ENCODE data around the gene SH3RF2.

The SH3RF2 gene

DNA sequence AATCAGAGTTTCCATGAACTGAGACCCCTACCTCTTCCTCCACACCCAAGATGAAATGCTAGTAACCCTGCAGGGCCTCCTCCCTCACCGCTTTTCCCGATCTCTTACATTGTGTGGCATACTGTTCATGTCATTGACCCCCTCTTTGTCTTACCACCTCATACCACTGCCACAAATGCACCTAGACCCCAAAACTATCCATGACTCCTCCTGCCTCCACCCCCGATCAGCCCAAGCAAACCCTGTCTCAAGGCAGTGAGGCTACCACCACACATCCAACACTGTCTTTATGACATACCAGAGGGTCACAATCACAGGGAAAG is 113.3 kb downstream of the SH3RF2 start:
- no peak for DNase-seq

DNA sequence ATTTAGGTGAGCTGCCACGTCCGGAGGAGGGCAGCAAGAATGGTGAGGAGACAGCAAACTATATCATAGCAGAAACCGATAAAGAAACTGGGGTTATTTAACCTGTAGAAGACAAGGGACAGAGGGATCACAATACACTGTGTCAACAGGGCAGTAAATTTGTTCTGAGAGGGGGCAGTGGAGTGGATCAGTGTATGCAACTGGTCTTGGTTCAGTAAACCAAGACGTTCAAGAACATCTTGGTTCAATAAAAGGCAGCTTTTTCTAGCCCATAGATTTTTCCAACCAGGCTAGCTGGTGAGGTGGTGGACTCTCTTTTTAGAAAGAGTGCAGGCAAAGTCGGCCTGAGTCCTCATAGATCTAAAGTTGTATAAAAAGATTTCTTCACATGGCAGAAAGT is 113.7 kb downstream of the SH3RF2 start:
- DNase-seq = no peak

DNA sequence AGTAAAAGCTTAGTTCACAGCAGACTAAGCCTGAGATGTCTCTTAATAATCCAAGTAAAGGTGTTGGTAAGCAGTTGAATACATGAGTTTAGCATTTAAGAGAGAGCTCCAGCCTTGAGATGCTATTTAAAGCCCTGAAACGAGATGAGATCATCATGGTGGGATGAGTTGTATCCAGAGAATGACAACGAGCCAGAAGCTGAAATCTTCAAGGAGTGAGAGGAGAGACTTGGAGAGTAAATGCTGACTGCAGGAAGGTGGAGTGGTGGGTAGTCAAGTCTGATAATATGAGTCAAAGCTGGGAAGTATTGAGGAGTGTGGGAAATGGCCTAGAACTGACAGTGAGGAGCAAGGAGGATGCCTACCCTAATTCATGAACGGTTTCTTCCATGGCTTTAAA is 115.3 kb downstream of the SH3RF2 start:
- DNase-seq = no peak

DNA sequence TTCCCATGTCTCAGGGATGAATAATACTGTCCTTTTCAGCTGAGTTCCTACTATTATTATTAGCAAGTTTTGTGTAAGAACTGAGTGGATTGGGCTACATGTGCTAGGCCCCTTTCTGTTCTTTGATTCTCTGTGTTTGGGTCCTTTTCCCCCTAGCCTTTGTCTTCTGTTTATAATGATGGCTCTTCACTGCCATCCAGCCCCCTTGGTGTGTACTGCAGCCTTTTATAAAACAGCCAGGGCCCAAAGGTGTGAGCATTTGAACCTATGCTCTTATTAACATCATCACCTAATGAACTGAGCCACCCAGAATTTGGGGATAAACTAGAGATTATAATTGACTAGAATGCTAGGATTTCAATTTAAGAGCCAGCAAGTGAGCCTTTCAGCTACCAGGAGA is 116.4 kb downstream of the SH3RF2 start:
- no peak for DNase-seq

DNA sequence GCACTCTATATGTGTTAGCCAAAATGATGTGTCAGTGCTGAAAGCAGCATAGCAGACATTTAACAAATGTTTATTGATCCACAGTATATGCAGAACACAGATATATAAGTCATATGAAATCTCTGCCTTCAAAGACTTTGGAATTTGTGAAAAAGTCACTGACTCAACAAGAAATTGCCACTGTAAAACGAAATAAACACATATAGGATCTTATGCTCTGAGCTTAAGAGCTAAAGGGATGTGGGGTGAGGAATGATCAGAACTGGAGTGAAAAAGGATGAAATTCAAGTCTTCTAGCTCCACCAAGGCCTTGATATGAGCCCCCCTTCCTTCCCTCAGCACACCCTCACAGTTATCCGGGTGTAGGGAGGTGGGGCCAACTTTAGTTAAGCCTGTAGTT is 119.1 kb downstream of the SH3RF2 start:
- no peak for DNase-seq

DNA sequence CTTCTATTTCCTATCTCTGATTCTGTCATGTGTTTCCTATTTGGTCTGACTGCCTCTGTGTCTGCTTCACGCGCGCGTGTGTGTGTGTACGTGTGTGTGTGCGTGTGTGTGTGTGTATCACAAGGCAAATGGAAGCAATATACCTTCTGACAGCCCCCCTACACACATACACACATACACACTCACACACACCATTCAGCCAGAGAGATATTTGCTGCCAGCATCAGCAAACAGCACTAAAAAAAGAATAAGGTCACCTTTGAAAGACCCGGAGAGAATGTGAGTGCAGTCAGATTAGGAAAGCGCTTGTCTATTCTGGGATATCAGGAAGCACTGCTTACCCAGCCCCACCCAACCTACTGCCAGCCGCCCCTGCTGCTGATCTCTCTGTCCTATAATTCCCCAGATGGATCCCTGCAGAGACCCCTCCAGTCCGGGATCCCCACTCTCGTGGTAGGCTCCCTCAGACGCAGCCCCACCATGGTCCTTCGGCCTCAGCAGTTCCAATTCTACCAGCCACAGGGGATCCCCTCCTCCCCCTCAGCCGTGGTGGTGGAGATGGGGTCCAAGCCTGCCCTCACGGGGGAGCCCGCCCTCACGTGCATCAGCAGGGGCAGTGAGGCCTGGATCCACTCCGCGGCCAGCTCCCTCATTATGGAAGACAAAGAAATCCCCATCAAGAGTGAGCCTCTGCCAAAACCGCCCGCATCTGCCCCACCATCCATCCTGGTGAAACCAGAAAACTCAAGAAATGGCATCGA is 123.3 kb downstream of the SH3RF2 start:
- no peak for DNase-seq

DNA sequence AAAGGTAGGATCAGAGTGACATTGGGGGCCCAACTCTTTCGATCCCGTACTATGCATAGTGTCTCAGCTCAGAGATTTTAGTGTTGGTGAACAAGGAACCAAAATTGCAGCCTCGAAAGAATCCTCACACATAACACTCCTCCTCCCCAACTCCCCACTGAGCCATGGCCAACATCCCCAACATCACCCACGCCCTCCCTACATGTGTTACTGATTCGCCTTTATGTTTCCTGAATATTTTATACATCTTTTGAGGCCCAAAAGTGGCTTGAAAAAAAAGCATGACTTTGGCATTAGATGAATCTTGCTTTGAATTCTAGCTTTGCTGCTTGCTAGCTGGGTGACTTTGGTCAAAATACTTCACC is 123.8 kb downstream of the SH3RF2 start:
- no peak for DNase-seq

DNA sequence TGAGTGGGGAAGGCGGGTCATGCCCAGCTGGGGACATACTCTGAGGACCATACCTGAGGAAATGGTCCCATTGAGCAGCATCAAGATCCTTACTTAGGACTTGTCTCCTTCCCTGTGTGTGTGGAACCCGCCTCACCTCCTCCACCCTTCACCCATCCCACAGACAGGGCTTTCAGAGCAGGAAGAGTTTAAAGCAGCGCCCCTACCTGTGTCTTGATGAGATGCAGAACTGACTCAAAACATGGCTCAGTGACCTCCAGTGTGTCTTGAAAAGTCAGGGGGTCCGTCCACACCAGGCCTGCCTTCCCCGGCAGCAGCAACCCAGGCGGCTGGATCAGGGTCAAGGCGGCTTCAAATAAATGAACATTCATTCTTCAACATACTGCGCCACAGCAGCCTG is 130.6 kb downstream of the SH3RF2 start:
- DNase-seq = no peak

DNA sequence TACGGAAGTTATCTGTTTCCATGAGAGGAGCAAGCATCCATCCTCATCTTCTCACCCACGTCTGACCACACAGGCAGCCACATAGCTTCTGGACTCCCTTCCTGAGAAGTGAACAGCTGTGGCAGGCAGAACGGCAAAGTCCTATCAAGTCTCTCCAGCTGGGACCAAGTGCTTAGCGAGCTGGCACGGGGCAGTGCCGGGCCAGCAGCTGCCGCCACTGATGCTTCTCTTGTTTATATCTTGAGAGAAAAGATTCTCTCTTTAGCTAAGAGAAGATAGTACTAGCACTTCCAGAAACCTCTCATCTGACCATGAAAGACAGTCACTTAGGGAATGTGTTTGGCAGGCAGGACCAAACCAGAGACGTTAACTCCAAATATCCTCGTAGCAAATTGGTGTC is 131.8 kb downstream of the SH3RF2 start:
- no peak for DNase-seq

DNA sequence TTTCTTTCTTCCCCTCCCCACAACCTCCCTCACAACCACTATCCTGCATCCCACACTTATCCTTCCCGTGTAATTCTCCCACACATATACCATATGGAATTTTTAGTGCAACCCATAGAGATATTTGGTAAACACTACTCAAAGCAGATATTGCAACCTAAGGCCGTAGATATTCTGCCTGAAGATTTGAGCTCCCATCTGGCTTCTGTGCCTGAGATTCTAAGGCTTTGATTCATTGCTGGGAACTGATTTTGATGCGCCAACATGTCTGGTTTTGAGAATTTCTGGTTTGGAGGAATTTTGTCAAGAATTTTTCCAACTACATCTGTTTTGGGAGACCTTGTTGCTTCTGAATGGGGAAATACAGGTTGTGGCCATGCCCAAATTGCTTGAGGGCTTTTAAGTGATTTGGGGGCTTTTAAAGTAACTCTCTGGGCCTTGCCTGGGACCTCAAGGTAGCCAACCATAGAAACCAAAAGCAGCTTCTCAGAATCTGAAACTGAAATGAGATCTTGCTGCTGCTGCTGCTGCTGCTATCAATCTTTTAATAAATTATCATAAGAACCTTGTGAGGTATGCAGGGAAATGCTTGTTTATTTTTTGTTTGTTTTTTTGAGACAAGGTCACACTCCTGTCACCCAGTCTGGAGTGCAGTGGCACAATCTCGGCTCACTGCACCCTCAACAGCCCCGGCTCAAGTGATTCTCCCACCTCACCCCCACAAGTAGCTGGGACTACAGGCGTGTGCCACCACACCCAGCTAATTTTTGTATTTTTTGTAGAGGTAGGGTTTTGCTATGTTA is 132.8 kb downstream of the SH3RF2 start:
- DNase-seq = no peak

DNA sequence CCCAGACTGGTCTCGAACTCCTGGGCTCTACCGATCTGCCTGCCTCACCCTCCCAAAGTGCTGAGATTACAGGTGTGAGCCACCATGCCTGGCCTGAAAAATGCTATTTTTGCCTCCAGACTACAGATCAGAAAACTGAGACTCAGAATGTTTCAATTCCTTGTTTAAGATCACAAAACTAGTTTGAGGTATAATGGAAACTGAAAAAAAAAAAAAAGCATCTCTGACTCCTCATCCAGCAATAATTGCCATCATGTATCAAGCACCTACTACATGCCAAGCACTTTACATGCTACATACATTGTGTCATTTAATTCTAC is 133.4 kb downstream of the SH3RF2 start:
- DNase-seq = no peak

DNA sequence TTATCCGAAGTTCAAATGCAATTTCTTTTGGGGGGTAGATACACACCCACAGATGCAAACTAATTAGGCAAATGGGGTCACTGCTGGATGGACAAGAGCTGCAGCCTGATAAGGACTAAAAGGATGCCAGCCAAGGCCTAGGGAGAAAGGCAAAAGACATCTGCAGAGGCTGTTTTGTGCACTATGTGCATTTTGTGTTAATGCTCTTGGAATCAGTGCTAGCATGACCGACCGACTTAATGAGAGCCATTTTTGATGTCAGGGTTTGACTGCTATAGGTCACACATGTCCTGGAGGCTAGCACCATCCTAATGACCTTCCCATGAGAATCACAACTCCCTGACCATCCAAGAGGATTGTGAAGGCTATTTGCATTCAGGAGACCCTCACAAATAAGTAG is 134.4 kb downstream of the SH3RF2 start:
- no peak for DNase-seq

DNA sequence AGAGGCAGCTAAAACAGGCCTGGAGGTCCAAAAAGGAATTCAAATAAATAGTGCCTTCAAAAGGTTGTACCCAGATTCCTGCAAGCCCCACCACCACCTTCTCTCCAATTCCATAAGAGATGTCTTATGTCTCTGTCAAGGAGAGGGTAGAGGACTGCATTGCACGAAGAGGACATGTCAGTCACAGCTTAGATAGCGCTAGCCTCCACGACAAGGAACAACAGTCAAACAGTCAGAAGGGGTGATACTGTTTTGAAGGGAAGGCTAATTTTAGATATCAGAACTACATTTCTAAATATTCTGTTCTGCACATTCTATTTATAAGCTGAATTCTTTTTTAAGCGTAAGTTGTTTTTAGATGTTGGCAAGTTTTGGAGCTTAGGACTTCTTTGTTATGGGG is 134.8 kb downstream of the SH3RF2 start:
- DNase-seq = no peak

DNA sequence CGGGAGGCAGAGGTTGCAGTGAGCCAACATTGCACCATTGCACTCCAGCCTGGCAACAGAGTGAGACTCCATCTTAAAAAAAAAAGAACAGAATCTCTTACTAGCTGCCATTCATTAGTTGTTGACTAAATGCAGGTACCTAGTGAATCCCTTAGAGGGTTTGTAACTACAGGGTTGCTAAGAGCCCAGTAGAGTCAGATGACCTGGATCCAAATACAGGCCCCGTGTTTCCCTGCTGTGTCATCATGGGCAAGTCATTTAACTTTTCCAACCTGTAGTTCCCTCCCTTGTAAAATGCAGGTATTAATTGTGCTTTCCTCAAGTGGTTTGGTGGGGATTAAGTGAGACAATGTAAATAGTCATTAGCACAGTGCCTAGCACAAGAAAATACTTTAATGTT is 136.2 kb downstream of the SH3RF2 start:
- no peak for DNase-seq

DNA sequence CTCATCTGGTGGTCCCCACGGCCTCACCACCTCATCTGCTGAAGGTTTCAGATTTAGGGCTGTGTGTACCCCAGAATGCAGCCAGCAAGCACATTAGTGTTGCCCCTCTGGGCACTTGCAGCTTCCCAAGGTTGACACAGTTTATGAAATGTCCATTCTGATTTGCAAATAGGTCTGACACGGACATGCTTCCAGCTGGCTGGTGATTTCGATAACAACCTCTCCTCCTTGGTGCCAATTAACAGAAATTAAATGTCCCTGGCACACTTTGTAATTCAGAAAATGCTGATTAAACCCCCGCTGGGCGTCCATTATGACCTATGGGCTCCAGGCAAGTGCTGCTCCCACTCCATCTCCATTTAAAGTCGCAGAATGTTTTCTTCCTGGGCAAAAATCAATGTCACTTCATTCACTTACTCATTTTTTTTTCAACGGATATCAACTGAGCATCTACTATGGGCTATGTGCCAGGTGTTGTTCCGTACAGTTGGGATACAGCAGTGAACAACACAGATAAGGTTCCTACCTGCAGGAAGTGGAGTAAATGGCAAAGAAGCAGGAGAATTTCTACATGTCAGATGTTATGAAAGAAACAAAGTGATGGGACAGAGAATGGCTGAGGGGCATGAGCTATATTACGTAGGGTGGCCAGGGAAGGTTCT is 137.0 kb downstream of the SH3RF2 start:
- no peak for DNase-seq

DNA sequence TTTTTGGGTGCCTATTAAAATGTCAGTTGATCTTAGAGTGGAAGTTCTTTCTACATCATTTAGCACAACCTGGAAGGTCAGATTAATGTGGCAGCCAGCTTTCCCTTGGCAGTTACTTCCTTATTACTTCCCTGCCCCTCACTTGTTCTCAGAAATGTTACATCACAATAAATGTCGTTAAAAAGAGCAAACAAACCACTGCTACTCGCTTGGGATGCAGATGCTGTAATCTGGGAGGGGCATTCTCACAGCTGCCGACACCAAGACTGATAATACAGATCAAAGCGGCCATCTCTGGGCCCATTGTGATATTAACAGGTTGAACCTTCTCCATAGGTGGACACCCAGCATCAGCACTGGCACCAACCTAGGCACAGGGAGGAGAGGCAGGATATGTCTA is 139.7 kb downstream of the SH3RF2 start:
- DNase-seq = no peak

DNA sequence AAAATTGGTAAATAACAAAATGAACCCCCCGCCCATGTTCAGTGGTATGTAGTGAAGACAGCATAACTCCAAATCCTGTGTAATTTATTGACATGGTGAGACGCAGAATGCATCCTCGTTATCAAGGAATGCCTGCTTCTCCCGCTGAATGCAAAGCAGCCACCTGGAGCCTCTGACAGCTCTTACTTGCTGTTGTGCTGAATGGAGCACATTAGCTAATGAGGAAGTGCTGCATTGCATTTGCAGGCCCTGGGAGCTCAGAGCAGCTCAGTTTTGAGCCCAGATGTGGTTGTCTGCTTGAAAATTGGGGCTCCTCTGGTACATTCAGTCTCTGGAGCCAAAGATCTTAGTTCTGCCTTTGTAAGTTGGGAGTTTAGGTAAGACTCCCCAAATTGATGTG is 140.1 kb downstream of the SH3RF2 start:
- no peak for DNase-seq

DNA sequence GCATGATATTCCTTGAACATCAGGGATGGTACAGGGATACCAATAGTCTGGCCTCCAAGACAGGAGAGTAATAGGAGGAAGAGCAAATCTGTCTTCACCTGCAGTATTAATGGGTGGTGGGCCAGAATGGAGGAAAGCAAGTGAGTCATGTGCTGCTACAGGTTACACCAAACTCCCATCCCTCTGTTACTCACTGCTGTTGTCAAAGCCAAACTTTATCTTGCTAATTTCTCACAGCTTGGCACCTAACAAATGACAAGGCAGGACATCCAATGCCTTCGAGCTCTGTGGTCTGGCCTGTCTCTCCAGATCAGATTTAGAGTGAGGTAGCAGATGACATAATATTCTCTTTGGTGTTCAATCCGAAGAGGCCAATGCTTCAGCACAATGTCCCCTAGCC is 142.2 kb downstream of the SH3RF2 start:
- no peak for DNase-seq

DNA sequence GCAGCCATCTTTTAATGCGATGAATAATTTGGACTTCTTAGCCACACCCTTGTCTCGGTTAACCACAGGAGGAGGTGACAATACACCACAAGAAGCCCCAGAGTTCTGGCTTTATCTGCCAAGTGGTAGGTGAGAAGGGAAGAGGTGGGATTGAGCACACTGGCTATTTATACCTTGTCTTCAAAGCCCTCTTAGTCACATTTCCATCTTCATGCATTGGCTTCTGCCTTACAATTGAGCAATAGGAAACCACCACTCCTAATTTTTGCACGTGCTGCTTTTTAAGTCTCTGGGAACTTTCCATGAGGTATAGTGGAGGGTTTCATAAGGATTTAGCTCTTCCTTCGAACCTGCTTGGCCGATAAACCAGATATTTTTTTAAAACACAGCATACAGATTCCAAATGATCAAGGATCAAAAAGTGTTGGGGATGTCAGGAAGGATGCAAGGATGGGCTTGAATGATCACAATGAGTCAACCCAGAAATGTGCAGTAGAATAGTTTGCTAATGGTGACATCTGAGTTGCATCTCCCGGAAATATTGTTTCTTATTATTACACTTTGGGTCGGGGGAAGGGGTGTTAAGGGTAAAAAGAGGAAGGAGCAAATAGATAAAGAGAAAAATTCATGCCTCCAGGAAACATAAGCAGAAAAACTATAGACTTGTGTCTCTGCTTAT is 143.5 kb downstream of the SH3RF2 start:
- DNase-seq = no peak

DNA sequence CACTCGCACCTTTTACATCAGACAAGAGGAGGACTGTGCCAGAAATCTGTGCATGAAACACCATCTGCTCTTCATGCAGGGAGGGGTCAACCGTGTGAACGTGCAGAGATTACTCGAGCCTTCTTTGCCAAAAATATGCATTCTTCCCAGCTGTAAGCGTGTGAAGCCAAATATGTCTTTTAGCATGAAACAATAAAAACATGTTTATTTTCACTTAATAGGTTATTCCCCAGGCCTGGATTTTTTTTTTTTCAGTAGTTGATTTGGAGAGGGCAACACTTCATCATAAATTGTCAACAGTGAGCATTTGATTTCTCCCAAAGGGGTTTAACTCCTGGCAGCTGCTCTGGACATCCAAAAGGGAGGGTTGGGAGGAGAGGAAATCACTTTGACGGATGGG is 145.2 kb downstream of the SH3RF2 start:
- no peak for DNase-seq

DNA sequence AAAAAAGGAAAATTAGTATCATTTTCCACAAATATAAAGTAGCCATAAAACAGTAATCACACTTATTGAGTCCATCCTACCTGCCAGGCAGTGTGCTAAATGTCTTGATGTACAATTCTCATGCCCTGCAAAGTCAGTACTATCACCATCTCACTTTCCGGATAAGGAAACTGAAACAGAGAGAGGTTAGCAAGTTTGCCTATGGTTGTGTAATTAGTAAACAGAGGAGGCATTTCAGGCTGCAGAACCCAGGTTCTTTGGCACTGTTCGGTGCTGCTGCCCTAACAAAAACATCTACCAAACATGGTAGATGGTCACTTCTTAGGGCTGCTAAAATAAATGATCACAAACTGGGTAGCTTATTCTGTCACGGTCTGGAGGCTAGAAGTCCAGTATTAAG is 146.4 kb downstream of the SH3RF2 start:
- DNase-seq = no peak

DNA sequence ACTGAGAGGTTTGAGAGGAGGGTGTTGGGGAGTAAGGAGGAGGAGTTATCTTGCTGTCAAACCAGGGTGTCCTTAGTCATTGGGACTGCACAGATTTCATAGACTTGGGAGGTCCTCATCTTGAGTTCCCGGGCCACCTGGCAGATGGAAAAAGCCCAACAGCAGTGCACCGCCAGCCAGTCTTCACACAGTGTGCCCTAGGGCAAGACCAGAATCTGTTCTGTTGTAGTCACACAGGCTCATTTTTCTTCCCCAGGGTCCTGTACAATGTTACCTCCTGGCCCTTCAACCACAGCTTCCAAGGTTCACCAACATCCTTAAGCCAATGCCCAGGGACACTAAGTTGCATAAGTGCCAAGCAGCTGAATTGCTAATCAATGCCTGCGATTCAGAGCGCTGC is 148.0 kb downstream of the SH3RF2 start:
- no peak for DNase-seq

DNA sequence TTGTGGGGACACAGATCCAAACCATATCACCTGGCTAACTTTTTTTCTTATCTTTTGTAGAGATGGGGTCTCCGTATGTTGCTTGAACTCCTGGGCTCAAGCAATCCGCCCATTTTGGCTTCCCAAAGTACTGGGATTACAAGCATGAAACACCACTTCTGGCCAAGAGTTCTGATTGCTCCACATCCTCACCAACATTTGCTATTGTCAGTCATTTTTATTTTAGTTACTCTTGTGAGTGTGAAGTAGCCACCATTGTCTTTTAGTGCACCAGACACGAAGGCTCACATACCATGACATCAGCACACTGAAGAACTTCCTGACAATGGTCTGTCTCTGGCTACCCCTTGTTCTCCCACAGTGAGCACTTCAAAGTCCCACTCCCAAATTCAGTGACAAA is 151.7 kb downstream of the SH3RF2 start:
- no peak for DNase-seq

DNA sequence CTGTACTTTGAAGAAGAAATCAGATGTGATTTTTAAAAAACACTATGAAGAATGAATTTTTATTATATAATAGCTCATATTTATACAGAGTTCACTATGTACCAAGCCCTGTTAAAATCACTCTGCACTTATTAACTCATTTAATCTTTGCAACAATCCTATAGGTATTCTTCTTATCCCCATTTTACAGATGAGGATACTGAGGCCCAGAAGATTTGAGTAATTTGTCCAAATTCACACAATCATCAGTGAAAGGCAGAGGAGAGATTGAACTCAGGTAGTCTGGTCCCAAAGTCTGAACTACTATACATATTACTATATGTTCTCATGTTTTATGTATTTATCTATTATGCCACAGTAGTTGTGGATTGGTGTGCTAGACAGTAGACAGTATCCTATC is 152.9 kb downstream of the SH3RF2 start:
- no peak for DNase-seq
